Smooth muscle cell (in vitro differentiated cells): ENCODE data around the gene DISC1. TPM values are rescaled to one million over a fixed set of nuclear protein-coding genes. Genes with fewer than 3 reads are reported as not detected.

Source experiments
- DNase-seq: peaks from one replicate; lab custom pipeline; 2025; ENCODE audit not compliant: unreplicated experiment; lab: John Stamatoyannopoulos, UW
- H2AFZ ChIP-seq: fragments of 200-600 bp; sonication (generic); 2 replicates; pipeline ENCODE4 v1.6.0; 2016; ENCODE audit warnings: antibody characterized with exemption, low read depth, mild to moderate bottlenecking
- H3F3A ChIP-seq: fragments of 200-600 bp; sonication (generic); 2 replicates; pipeline ENCODE4 v1.6.0; 2017; ENCODE audit warnings: antibody characterized with exemption, low read depth
- H3K27ac ChIP-seq: fragments of 200-600 bp; sonication (generic); 2 replicates; pipeline ENCODE4 v1.5.1; 2016; ENCODE audit warnings: low read depth, mild to moderate bottlenecking
- H3K27me3 ChIP-seq: fragments of 200-600 bp; sonication (generic); 2 replicates; pipeline ENCODE4 v1.6.1; 2016; ENCODE audit warnings: low read depth, mild to moderate bottlenecking
- H3K36me3 ChIP-seq: fragments of 200-600 bp; sonication (generic); 2 replicates; pipeline ENCODE4 v1.5.1; 2016; ENCODE audit warnings: low read depth
- H3K4me1 ChIP-seq: fragments of 200-600 bp; sonication (generic); 2 replicates; pipeline ENCODE4 v1.5.1; 2016; ENCODE audit warnings: low read depth
- H3K4me2 ChIP-seq: fragments of 200-600 bp; sonication (generic); 2 replicates; pipeline ENCODE4 v1.6.0; 2016; ENCODE audit warnings: mild to moderate bottlenecking
- H3K4me3 ChIP-seq: fragments of 200-600 bp; sonication (generic); 2 replicates; pipeline ENCODE4 v1.5.1; 2016; ENCODE audit warnings: mild to moderate bottlenecking
- H3K79me2 ChIP-seq: fragments of 200-600 bp; sonication (generic); 2 replicates; pipeline ENCODE4 v1.6.0; 2016; ENCODE audit warnings: low read depth, mild to moderate bottlenecking
- H3K9ac ChIP-seq: fragments of 200-600 bp; sonication (generic); 2 replicates; pipeline ENCODE4 v1.6.0; 2016; ENCODE audit warnings: low read depth
- H3K9me3 ChIP-seq: fragments of 200-600 bp; sonication (generic); replicated peaks from 2 replicates; pipeline ENCODE4 v1.5.1; 2016; ENCODE audit warnings: low read depth
- H4K20me1 ChIP-seq: fragments of 200-600 bp; sonication (generic); 2 replicates; pipeline ENCODE4 v1.6.0; 2016; ENCODE audit warnings: low read depth
- CTCF ChIP-seq: fragments of 200-600 bp; sonication (generic); IDR thresholded peaks from 2 replicates; pipeline ENCODE4 v1.5.1; 2017; ENCODE audit warnings: borderline replicate concordance, mild to moderate bottlenecking, antibody characterized with exemption; ENCODE audit not compliant: insufficient read depth, poor library complexity, severe bottlenecking
- WGBS: methylation state at CpG from one replicate; pipeline ENCODE4 v1.1.7; 2016; ENCODE audit warnings: low lambda C conversion rate; 5-methylcytosine and 5-hydroxymethylcytosine counted together
- polyA plus RNA-seq: library from polyadenylated mRNA; unstranded; fragments of >200 nt; fragmentation: Nextera tagmentation; extraction: Ambion mirVana; gene quantifications from 2 replicates; pipeline ENCODE4 v1.2.1, GENCODE V29; 2016
- total RNA-seq: library from RNA; depleted of rRNA; stranded (reverse); fragments of >200 nt; gene quantifications from 2 replicates; pipeline ENCODE4 v1.2.3, GENCODE V29; 2014

The DISC1 gene
- total and polyA plus RNA-seq, 2 experiments from 2014 or later, result 0.89 to 4.3 TPM

DNA sequence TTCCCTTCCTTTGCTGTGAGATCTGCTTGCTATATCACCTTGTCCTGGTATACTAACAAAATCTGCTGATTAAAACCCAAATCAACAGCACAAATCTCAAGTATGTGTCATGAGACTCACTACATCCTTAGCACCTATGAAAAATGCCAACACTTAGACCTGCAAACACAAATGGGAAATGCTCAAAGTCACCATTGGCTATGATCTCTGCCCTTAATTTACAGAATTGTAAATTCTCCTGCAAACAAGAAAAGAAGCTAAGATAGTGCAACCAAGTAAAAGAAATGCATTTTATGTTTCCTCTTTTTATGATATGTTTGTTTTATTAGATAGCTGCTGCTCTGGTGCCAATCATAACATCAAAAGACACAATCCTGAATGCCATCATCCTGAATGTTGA, 80.8 kb downstream of the DISC1 start:
- H3K27me3 ChIP-seq, result no peaks in the 10 kb centered on the region
- no peak for TF ChIP-seq CTCF
- DNase-seq, result no peak
- H3K36me3 ChIP-seq, result no peaks in the 10 kb centered on the region
- no peaks in the 10 kb centered on the region for H4K20me1 ChIP-seq
- H3K4me1 ChIP-seq, result peaks cover 3% of the 10 kb centered on the region
- no peak overlapping the region for H2AFZ ChIP-seq
- no peaks in the 10 kb centered on the region for H3K9me3 ChIP-seq
- no peaks in the 10 kb centered on the region for H3F3A ChIP-seq
- H3K27ac ChIP-seq, result no peak overlapping the region
- no peaks in the 10 kb centered on the region for H3K79me2 ChIP-seq
- H3K9ac ChIP-seq, result no peak overlapping the region
- H3K4me2 ChIP-seq, result no peak overlapping the region
- no peak overlapping the region for H3K4me3 ChIP-seq

DNA sequence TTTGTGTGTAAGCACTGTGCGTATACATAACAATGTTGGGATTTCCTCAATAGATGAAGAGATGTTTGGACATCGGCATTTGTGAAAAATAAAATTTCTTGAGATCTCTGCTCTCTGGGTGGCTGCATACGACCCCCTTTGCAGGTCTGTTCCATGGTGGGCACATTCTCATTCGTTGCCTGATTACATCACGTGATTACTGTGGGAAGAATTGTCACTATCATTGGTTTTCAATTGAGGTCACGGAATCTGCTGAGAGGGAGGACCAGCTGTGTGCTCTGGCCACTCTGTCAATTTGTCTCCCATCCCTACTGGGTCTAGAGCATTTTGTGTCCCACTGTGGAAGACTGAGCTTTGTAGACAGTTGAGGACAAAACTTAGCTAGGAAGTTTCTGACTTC, 81.8 kb downstream of the DISC1 start:
- Histone ChIP-seq H4K20me1 (no peaks in the 10 kb centered on the region), H3K4me2 (no peak overlapping the region), H3K4me3 (no peak overlapping the region), H3K4me1 (peaks cover 3% of the 10 kb centered on the region), H3F3A (no peaks in the 10 kb centered on the region), H3K27ac (no peak overlapping the region), H3K27me3 (no peaks in the 10 kb centered on the region), H3K9ac (no peak overlapping the region), H3K79me2 (no peaks in the 10 kb centered on the region), H3K9me3 (no peaks in the 10 kb centered on the region), H2AFZ (no peak overlapping the region), H3K36me3 (no peaks in the 10 kb centered on the region)
- no peak for TF ChIP-seq CTCF
- 92% methylated on average over 6 of the region's 6 CpGs for WGBS
- no peak for DNase-seq

DNA sequence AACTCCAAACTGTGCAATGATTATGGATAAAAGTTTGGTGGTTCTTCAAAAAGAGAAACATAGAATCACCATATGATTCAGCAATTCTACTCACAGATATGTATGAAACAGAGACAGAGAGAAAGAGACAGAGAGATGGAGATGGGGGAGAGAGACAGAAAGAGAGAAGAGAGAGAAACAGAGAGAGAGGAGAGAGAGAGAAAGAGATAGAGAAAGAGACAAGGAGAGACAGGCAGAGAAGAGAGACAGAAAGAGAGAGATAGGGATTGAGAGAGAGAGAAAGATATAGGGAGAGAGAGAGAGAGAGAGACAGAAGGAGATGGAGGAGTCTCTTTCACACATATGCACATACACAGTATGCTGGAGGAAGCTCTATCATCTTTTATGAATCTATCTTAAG, 87.8 kb downstream of the DISC1 start:
- no peaks in the 10 kb centered on the region for H3K36me3 ChIP-seq
- no peak overlapping the region for H3K4me2 ChIP-seq
- TF ChIP-seq CTCF, result no peak
- no peaks in the 10 kb centered on the region for H3K27me3 ChIP-seq
- H3K79me2 ChIP-seq, result no peaks in the 10 kb centered on the region
- H3K4me1 ChIP-seq, result no peaks in the 10 kb centered on the region
- no peak overlapping the region for H2AFZ ChIP-seq
- no peak overlapping the region for H3K9ac ChIP-seq
- H3K9me3 ChIP-seq, result no peaks in the 10 kb centered on the region
- H3K27ac ChIP-seq, result no peak overlapping the region
- no peaks in the 10 kb centered on the region for H3F3A ChIP-seq
- no peak for DNase-seq
- no peaks in the 10 kb centered on the region for H4K20me1 ChIP-seq
- no peak overlapping the region for H3K4me3 ChIP-seq

DNA sequence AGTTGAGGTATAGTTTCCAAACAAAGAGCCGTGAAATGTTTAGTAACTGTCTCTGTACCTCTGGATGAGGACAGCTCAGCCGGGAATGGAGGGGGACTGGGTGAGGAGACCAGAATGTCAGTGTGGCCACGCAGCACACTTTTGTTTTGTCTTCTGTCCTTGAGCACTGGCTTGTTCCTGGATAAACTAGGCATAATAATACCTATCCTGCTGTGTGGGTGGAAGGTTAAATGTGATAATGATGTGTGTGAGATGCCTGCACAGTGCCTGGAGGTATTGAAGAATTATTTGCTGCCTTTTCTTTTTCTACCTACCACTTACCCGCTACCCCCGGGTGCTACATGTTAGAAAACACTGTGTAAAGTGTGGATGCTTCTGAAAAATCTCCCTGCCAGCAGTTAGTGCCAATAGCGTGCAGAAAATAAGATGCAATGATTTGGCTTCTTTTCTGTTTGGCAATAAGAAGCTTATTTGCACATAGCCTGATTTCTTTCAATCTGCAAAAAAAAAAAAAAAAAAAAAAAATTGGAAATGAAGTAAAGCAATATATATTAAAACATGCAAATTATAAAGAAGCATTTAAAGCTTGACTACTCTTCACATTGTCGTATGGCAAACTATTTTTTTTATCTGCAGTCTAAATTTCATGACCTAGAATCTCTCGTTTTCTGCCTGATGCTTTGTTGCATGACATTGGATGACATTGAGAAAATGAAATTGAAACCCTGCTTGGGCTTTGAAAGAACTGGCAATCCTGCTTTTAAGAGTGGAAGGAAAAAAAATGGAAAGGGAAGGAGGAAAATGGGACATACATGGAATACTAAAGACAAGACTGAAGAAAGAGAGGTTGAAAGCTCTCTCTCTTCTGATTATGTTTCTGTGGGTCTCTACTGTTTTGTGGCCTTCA, 89.5 kb downstream of the DISC1 start:
- no peaks in the 10 kb centered on the region for H3K27me3 ChIP-seq
- H3F3A ChIP-seq, result no peaks in the 10 kb centered on the region
- H3K4me1 ChIP-seq, result no peaks in the 10 kb centered on the region
- no peaks in the 10 kb centered on the region for H4K20me1 ChIP-seq
- TF ChIP-seq CTCF, result no peak
- H3K9ac ChIP-seq, result no peak overlapping the region
- H3K36me3 ChIP-seq, result no peaks in the 10 kb centered on the region
- no peak for DNase-seq
- no peak overlapping the region for H3K4me3 ChIP-seq
- no peaks in the 10 kb centered on the region for H3K9me3 ChIP-seq
- WGBS, result 88% methylated on average over 8 of the region's 8 CpGs
- H2AFZ ChIP-seq, result no peak overlapping the region
- no peak overlapping the region for H3K4me2 ChIP-seq
- H3K27ac ChIP-seq, result no peak overlapping the region
- no peaks in the 10 kb centered on the region for H3K79me2 ChIP-seq
